ENCODE measurements around the gene RHO. TPM values are rescaled to one million over a fixed set of nuclear protein-coding genes. Genes with fewer than 3 reads are reported as not detected.
"Not testable (repeated sequence)": the region's sequence is repeated elsewhere in the genome, so short reads cannot be mapped to it uniquely, and the experiment has no call there.

RHO gene
- total and polyA plus RNA-seq, 4 donors: 0.01 TPM; not detected in 3

DNA sequence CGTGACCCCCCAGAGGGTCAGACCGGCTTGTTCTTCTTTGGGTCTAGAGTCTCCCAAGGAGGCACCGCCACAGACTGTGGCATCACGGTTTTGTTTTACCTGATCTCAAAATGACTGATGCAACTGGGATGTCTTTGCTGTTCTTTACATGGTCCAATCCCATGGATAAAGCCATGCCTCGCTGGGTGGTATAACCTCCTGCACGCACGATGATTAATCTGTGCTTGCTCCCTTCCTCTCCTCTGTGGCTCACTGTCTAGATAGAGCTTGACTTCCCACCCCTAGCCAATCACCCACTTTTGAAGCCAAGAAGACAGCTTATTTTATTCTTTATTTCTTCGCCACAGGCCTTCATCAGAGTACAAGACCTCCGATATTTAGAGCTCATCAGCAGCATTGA is 36.6 kb upstream of the RHO start:
- Histone ChIP-seq H3K4me1 (ENCODE audit: control insufficient read depth in 5 of 5, insufficient read depth in 5 of 5, low read length in 5 of 5) (peaks cover 0 to 19% (median 1%) of the 10 kb centered on the region in 5 donors), H3K9ac (ENCODE audit: insufficient read depth in 1 of 2, low read length in 2 of 2) (no peak overlapping the region), H3K27me3 (ENCODE audit: control insufficient read depth in 3 of 3, insufficient read depth in 3 of 3, low read length in 2 of 3) (peaks cover 0 to 4% (median 0%) of the 10 kb centered on the region in 3 donors), H3K36me3 (ENCODE audit: control insufficient read depth in 4 of 4, insufficient read depth in 4 of 4, low read length in 4 of 4) (peaks cover 0 to 41% (median 4%) of the 10 kb centered on the region in 4 donors), H3K4me3 (no peak overlapping the region), H3K27ac (ENCODE audit: low read depth in 1 of 2, low read length in 1 of 2) (peak overlapping the region in 1 of 2 donors; percentile 7), H3K9me3 (ENCODE audit: control insufficient read depth in 4 of 4, insufficient read depth in 3 of 4, low read length in 3 of 4) (no peaks in the 10 kb centered on the region)
- TF ChIP-seq, protein P1, sequence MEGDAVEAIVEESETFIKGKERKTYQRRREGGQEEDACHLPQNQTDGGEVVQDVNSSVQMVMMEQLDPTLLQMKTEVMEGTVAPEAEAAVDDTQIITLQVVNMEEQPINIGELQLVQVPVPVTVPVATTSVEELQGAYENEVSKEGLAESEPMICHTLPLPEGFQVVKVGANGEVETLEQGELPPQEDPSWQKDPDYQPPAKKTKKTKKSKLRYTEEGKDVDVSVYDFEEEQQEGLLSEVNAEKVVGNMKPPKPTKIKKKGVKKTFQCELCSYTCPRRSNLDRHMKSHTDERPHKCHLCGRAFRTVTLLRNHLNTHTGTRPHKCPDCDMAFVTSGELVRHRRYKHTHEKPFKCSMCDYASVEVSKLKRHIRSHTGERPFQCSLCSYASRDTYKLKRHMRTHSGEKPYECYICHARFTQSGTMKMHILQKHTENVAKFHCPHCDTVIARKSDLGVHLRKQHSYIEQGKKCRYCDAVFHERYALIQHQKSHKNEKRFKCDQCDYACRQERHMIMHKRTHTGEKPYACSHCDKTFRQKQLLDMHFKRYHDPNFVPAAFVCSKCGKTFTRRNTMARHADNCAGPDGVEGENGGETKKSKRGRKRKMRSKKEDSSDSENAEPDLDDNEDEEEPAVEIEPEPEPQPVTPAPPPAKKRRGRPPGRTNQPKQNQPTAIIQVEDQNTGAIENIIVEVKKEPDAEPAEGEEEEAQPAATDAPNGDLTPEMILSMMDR (IDR thresholded peaks at IDR 0.05; ENCODE audit: control extremely low read depth, extremely low read depth): no peak
- ATAC-seq (ENCODE audit: insufficient read depth, low FRiP score) (no peak), DNase-seq (no peak)
- WGBS, 2 donors: 96 to 97% methylated on average over 9 of the region's 9 CpGs

DNA sequence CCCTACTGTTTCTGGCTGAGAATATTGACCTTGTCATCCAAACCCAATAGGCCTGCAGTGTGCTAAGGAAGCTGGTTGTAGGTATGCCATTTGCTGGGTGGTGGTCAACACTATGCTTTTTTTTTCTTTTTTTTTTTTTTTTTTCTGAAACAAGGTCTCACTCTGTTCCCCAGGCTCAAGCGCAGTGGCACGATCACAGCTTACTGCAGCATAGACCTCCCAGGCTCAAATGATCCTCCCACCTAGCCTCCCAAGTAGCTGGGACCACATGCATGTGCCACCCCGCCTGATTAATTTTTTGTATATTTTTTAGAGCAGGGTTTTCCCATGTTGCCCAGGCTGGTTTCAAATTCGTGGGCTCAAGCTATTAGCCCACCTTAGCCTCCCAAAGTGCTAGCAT is 35.7 kb upstream of the RHO start:
- no peak overlapping the region for H3K27ac ChIP-seq (ENCODE audit: low read depth in 1 of 2, low read length in 1 of 2)
- WGBS, 2 donors: 91 to 95% methylated on average over 4 of the region's 4 CpGs
- peaks cover 0 to 16% (median 10%) of the 10 kb centered on the region in 5 donors for H3K4me1 ChIP-seq (ENCODE audit: control insufficient read depth in 5 of 5, insufficient read depth in 5 of 5, low read length in 5 of 5)
- ATAC-seq (ENCODE audit: insufficient read depth, low FRiP score) (no peak), DNase-seq (no peak)
- peaks cover 0 to 39% (median 4%) of the 10 kb centered on the region in 4 donors for H3K36me3 ChIP-seq (ENCODE audit: control insufficient read depth in 4 of 4, insufficient read depth in 4 of 4, low read length in 4 of 4)
- H3K9me3 ChIP-seq (ENCODE audit: control insufficient read depth in 4 of 4, insufficient read depth in 3 of 4, low read length in 3 of 4): no peaks in the 10 kb centered on the region
- H3K27me3 ChIP-seq (ENCODE audit: control insufficient read depth in 3 of 3, insufficient read depth in 3 of 3, low read length in 2 of 3): peaks cover 0 to 4% (median 0%) of the 10 kb centered on the region in 3 donors
- TF ChIP-seq, protein P1 (IDR thresholded peaks at IDR 0.05; ENCODE audit: control extremely low read depth, extremely low read depth): no peak
- no peak overlapping the region for H3K4me3 ChIP-seq
- H3K9ac ChIP-seq (ENCODE audit: insufficient read depth in 1 of 2, low read length in 2 of 2): no peak overlapping the region

DNA sequence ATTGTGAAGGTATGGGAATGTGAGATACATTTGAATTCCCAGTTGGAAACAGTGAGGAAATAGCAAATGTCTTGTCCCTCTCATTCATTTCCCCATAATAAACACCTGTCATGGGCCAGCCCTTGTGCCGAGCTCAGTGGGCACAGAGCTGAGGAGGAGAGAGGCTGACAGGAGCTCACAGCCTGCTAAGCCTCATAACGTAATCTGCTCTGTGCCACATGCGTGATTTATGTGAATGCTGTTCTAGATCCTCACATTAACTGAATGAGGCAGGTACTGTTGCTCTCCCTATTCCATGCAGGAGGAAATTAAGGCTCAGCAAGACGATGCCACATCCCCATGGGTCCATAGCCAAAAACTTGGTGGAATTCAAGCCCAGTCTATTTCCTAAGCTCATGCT is 35.2 kb upstream of the RHO start:
- Histone ChIP-seq H3K27ac (ENCODE audit: low read depth in 1 of 2, low read length in 1 of 2) (peak overlapping the region in 1 of 2 donors; percentile 62), H3K4me3 (no peak overlapping the region), H3K9ac (ENCODE audit: insufficient read depth in 1 of 2, low read length in 2 of 2) (no peak overlapping the region), H3K27me3 (ENCODE audit: control insufficient read depth in 3 of 3, insufficient read depth in 3 of 3, low read length in 2 of 3) (peaks cover 0 to 4% (median 0%) of the 10 kb centered on the region in 3 donors), H3K36me3 (ENCODE audit: control insufficient read depth in 4 of 4, insufficient read depth in 4 of 4, low read length in 4 of 4) (peaks cover 0 to 39% (median 4%) of the 10 kb centered on the region in 4 donors), H3K9me3 (ENCODE audit: control insufficient read depth in 4 of 4, insufficient read depth in 3 of 4, low read length in 3 of 4) (no peaks in the 10 kb centered on the region), H3K4me1 (ENCODE audit: control insufficient read depth in 5 of 5, insufficient read depth in 5 of 5, low read length in 5 of 5) (peaks cover 0 to 16% (median 11%) of the 10 kb centered on the region in 5 donors)
- TF ChIP-seq, protein P1 (IDR thresholded peaks at IDR 0.05; ENCODE audit: control extremely low read depth, extremely low read depth): no peak
- ATAC-seq (ENCODE audit: insufficient read depth, low FRiP score) (no peak), DNase-seq (no peak)
- WGBS, 2 donors: 81 to 85% methylated on average over 4 of the region's 4 CpGs

DNA sequence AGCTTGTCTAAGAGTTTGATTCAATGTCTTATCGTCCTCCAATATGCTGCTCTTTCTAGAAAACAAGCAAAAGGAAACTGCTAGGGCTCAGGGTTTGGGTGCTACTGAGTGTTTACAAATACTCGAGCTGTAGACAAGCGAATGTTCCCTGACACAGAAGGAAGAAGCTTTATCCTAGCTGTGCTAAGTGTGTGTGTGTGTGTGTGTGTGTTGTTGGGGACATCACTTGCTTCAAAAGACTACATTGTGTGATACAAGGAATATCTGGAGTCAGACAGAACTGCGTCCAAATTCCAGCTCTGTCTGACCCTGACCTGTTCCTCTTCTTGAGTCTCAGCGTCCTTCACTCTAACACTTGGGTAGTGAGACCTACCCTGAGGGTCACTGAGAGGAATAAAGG is 33.9 kb upstream of the RHO start:
- Histone ChIP-seq H3K4me1 (ENCODE audit: control insufficient read depth in 5 of 5, insufficient read depth in 5 of 5, low read length in 5 of 5) (peaks cover 2 to 18% (median 11%) of the 10 kb centered on the region in 5 donors), H3K27ac (ENCODE audit: low read depth in 1 of 2, low read length in 1 of 2) (peak overlapping the region; percentile 66 to 69), H3K36me3 (ENCODE audit: control insufficient read depth in 4 of 4, insufficient read depth in 4 of 4, low read length in 4 of 4) (peaks cover 0 to 35% (median 4%) of the 10 kb centered on the region in 4 donors)
- H3K27me3 ChIP-seq (ENCODE audit: control insufficient read depth in 3 of 3, insufficient read depth in 3 of 3, low read length in 2 of 3); H3K9ac ChIP-seq (ENCODE audit: insufficient read depth in 1 of 2, low read length in 2 of 2); DNase-seq; H3K9me3 ChIP-seq (ENCODE audit: control insufficient read depth in 4 of 4, insufficient read depth in 3 of 4, low read length in 3 of 4); H3K4me3 ChIP-seq; ATAC-seq (ENCODE audit: insufficient read depth, low FRiP score): not testable (repeated sequence)
- 53 to 74% methylated on average over 5 of the region's 5 CpGs for WGBS, 2 donors

GRCh38 chr3:129495006-129495639 is 33.3 kb upstream of the RHO start:
- not testable (repeated sequence) for H3K9me3 ChIP-seq (ENCODE audit: control insufficient read depth in 4 of 4, insufficient read depth in 3 of 4, low read length in 3 of 4); H3K4me3 ChIP-seq; H3K9ac ChIP-seq (ENCODE audit: insufficient read depth in 1 of 2, low read length in 2 of 2); DNase-seq; H3K27me3 ChIP-seq (ENCODE audit: control insufficient read depth in 3 of 3, insufficient read depth in 3 of 3, low read length in 2 of 3)
- peaks cover 2 to 18% (median 11%) of the 10 kb centered on the region in 5 donors for H3K4me1 ChIP-seq (ENCODE audit: control insufficient read depth in 5 of 5, insufficient read depth in 5 of 5, low read length in 5 of 5)
- 67 to 79% methylated on average over 10 of the region's 10 CpGs for WGBS, 2 donors
- ATAC-seq (ENCODE audit: insufficient read depth, low FRiP score): peak; percentile 13
- peaks cover 0 to 39% (median 4%) of the 10 kb centered on the region in 4 donors for H3K36me3 ChIP-seq (ENCODE audit: control insufficient read depth in 4 of 4, insufficient read depth in 4 of 4, low read length in 4 of 4)
- H3K27ac ChIP-seq (ENCODE audit: low read depth in 1 of 2, low read length in 1 of 2): peak overlapping the region; percentile 69 to 85

DNA sequence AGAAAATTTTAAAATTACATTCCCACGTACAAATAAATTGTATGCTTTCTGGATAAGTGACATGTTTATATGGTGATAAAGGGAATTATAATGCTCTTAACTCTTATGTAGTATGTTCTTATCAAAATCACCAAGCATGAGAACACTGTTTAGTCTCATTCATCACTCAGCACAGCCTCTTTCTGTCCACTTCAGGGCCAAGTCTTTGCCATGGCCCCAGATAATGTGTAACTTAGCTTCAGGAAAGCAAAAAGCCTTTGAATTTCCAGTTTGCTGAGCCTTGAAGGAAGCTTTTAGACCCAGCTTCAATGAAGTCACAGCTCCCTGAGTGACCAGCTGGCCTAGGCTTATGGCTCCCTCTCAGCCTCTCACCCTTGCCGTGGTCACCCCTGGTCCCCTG is 30.6 kb upstream of the RHO start:
- not testable (repeated sequence) for H3K4me3 ChIP-seq; H3K9me3 ChIP-seq (ENCODE audit: control insufficient read depth in 4 of 4, insufficient read depth in 3 of 4, low read length in 3 of 4); H3K27me3 ChIP-seq (ENCODE audit: control insufficient read depth in 3 of 3, insufficient read depth in 3 of 3, low read length in 2 of 3); H3K9ac ChIP-seq (ENCODE audit: insufficient read depth in 1 of 2, low read length in 2 of 2); ATAC-seq (ENCODE audit: insufficient read depth, low FRiP score)
- peaks cover 0 to 29% (median 12%) of the 10 kb centered on the region in 4 donors for H3K36me3 ChIP-seq (ENCODE audit: control insufficient read depth in 4 of 4, insufficient read depth in 4 of 4, low read length in 4 of 4)
- DNase-seq: peak in 2 of 3 donors; percentile 42 to 52
- peak overlapping the region in 1 of 2 donors; percentile 82 for H3K27ac ChIP-seq (ENCODE audit: low read depth in 1 of 2, low read length in 1 of 2)
- H3K4me1 ChIP-seq (ENCODE audit: control insufficient read depth in 5 of 5, insufficient read depth in 5 of 5, low read length in 5 of 5): peaks cover 2 to 24% (median 11%) of the 10 kb centered on the region in 5 donors
- WGBS, 2 donors: 62 to 83% methylated on average over 2 of the region's 2 CpGs

Data from lung (tissue), 12 donors.